Keratinocyte (primary cell): ENCODE results near the gene CFAP100. TPM values are rescaled to one million over a fixed set of nuclear protein-coding genes. Genes with fewer than 3 reads are reported as not detected.
A peak's percentile ranks its signal among the peaks of the same experiment; 100 is the strongest.

Source experiments
- DNase-seq: peaks from one replicate; pipeline ENCODE4 v3.0.0-alpha.2; 2011; ENCODE audit warnings: low read depth, missing footprints, low spot score
- FAIRE-seq: peaks from 2 replicates; lab custom pipeline; 2011; peaks lifted over from hg19 to GRCh38; lab: Jason Lieb, UNC
- H2AFZ ChIP-seq: 2 replicates; pipeline ENCODE4 v1.6.0; 2012; ENCODE audit warnings: low read length, control low read depth, inconsistent platforms; ENCODE audit not compliant: control insufficient read depth
- H3K27ac ChIP-seq: 2 replicates; pipeline ENCODE4 v1.5.1; 2011; ENCODE audit warnings: low read length; ENCODE audit not compliant: control insufficient read depth, insufficient read depth
- H3K27me3 ChIP-seq: 3 replicates; pipeline ENCODE4 v1.6.0; 2011; ENCODE audit warnings: low read length; ENCODE audit not compliant: control insufficient read depth, insufficient read depth; ENCODE audit errors: extremely low read depth
- H3K36me3 ChIP-seq, 2 experiments: 2 replicates in 1 of 2; 3 replicates in 1 of 2; pipeline ENCODE4 v1.5.1; 2011; ENCODE audit warnings: low read length in 2 of 2, mild to moderate bottlenecking in 1 of 2; ENCODE audit not compliant: control insufficient read depth in 2 of 2, insufficient read depth in 2 of 2; ENCODE audit errors: extremely low read depth in 1 of 2
- H3K4me1 ChIP-seq: 3 replicates; pipeline ENCODE4 v1.5.1; 2011; ENCODE audit warnings: low read length; ENCODE audit not compliant: control insufficient read depth, insufficient read depth; ENCODE audit errors: extremely low read depth
- H3K4me2 ChIP-seq: 3 replicates; pipeline ENCODE4 v1.6.0; 2011; ENCODE audit warnings: low read depth, low read length; ENCODE audit not compliant: control insufficient read depth, insufficient read depth; ENCODE audit errors: extremely low read depth
- H3K4me3 ChIP-seq, 3 experiments: fragments of 200-600 bp in 1 of 3; sonication (generic) in 1 of 3; 2 replicates in 2 of 3; 3 replicates in 1 of 3; pipeline ENCODE4 v1.5.1; 2011 to 2016; ENCODE audit warnings: low read length in 3 of 3, mild to moderate bottlenecking in 3 of 3, control low read depth in 2 of 3, inconsistent platforms in 1 of 3, low read depth in 1 of 3, mixed read lengths in 1 of 3, mixed run types in 1 of 3, moderate library complexity in 1 of 3; ENCODE audit not compliant: control insufficient read depth in 2 of 3, insufficient read depth in 2 of 3; ENCODE audit errors: extremely low read depth in 1 of 3
- H3K79me2 ChIP-seq: 2 replicates; pipeline ENCODE4 v1.6.0; 2012; ENCODE audit warnings: low read length; ENCODE audit not compliant: control insufficient read depth, insufficient read depth
- H3K9ac ChIP-seq: 3 replicates; pipeline ENCODE4 v1.6.0; 2011; ENCODE audit warnings: low read length; ENCODE audit not compliant: control insufficient read depth, insufficient read depth; ENCODE audit errors: extremely low read depth
- H3K9me1 ChIP-seq: 3 replicates; pipeline ENCODE4 v1.6.0; 2011; ENCODE audit warnings: low read length; ENCODE audit not compliant: control insufficient read depth, insufficient read depth; ENCODE audit errors: extremely low read depth
- H3K9me3 ChIP-seq: 2 replicates; pipeline ENCODE4 v1.5.1; 2012; ENCODE audit warnings: low read depth, low read length; ENCODE audit not compliant: control insufficient read depth
- H4K20me1 ChIP-seq: 3 replicates; pipeline ENCODE4 v1.6.0; 2011; ENCODE audit warnings: low read length; ENCODE audit not compliant: control insufficient read depth, insufficient read depth; ENCODE audit errors: extremely low read depth
- EZH2 ChIP-seq: IDR thresholded peaks from one replicate; pipeline ENCODE4 v1.6.1; 2012; ENCODE audit warnings: inconsistent platforms, mild to moderate bottlenecking, low read length, moderate library complexity
- dilution Hi-C: fragments of 300-500 bp; cut with MboI; formaldehyde crosslinking; loops from one replicate; pipeline ENCODE4 v1.7.0; 2020; ENCODE audit warnings: low sequenced_read_pairs; ENCODE audit not compliant: extremely low pct_ligation_motif_present
- polyA plus RNA-seq, 5 experiments: library from polyadenylated mRNA; depleted of rRNA in 3 of 5; stranded (reverse) in 3 of 5; stranded (forward) in 1 of 5; unstranded in 1 of 5; fragments of >200 nt; gene quantifications; 1 replicate in 1 of 5; 2 replicates in 3 of 5; 3 replicates in 1 of 5; pipeline versions ENCODE4 v1.2.1 to v1.2.3, GENCODE V29; 2011 to 2012; ENCODE audit warnings: missing spikeins in 2 of 5, low read depth in 1 of 5, low replicate concordance in 1 of 5
- TF ChIP-seq, protein P1 (sequence below), 3 experiments: IDR thresholded peaks in 1 of 3; conservative IDR thresholded peaks in 1 of 3; optimal IDR thresholded peaks in 1 of 3; 2 replicates in 2 of 3; 3 replicates in 1 of 3; pipeline versions ENCODE3 to v1.5.1; 2011; ENCODE audit warnings: low read length in 3 of 3, mild to moderate bottlenecking in 3 of 3, moderate library complexity in 2 of 3, control low read depth in 1 of 3, inconsistent platforms in 1 of 3; ENCODE audit not compliant: insufficient read depth in 2 of 3; ENCODE audit errors: extremely low read depth in 1 of 3

CFAP100 gene
- polyA plus RNA-seq, 1 donor (not counting 4 experiments of a cell fraction or from before 2014, with no cell fraction given): not detected

DNA sequence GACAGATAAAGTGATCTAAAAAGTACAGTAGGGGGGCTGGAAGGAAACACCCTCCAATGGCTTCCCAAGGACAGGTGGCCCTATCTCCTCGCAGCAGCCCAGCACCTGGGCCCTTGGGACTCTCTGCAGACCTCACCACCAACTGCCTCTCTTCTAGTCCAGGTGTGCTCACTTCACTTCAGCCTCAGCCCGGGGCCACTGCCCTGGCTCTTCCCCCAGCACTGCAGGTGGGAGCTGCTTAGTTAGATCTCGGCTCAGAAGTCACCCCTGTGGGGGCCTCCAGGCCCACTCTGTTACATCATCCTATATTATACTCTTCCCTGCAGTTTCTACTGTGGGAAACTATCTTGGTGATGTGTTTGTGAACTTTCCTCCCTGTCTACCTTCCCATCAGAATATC, 39.5 kb upstream of the CFAP100 start:
- Histone ChIP-seq H3K4me3 (no peak overlapping the region), H3K27me3 (peaks cover 40% of the 10 kb centered on the region), H2AFZ (no peak overlapping the region), H4K20me1 (no peaks in the 10 kb centered on the region), H3K4me2 (no peak overlapping the region), H3K9ac (no peak overlapping the region), H3K9me3 (no peaks in the 10 kb centered on the region), H3K36me3 (no peaks in the 10 kb centered on the region), H3K4me1 (peaks cover 11% of the 10 kb centered on the region), H3K9me1 (no peaks in the 10 kb centered on the region), H3K27ac (no peak overlapping the region), H3K79me2 (no peaks in the 10 kb centered on the region)
- no peak for DNase-seq
- TF ChIP-seq, protein P1, sequence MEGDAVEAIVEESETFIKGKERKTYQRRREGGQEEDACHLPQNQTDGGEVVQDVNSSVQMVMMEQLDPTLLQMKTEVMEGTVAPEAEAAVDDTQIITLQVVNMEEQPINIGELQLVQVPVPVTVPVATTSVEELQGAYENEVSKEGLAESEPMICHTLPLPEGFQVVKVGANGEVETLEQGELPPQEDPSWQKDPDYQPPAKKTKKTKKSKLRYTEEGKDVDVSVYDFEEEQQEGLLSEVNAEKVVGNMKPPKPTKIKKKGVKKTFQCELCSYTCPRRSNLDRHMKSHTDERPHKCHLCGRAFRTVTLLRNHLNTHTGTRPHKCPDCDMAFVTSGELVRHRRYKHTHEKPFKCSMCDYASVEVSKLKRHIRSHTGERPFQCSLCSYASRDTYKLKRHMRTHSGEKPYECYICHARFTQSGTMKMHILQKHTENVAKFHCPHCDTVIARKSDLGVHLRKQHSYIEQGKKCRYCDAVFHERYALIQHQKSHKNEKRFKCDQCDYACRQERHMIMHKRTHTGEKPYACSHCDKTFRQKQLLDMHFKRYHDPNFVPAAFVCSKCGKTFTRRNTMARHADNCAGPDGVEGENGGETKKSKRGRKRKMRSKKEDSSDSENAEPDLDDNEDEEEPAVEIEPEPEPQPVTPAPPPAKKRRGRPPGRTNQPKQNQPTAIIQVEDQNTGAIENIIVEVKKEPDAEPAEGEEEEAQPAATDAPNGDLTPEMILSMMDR (optimal IDR thresholded peaks at IDR 0.05 in 1 of 3, IDR thresholded peaks at IDR 0.05 in 1 of 3, conservative IDR thresholded peaks at IDR 0.05 in 1 of 3; ENCODE audit: extremely low read depth in 1 of 3, insufficient read depth in 2 of 3, low read length in 3 of 3): no peak
- TF ChIP-seq EZH2: no peak
- FAIRE-seq: no peak
- dilution Hi-C loops: no loop called here

GRCh38 chr3:126355777-126356372, 38.8 kb upstream of the CFAP100 start:
- dilution Hi-C loops: no loop called here
- H3K79me2 ChIP-seq: no peaks in the 10 kb centered on the region
- peaks cover 46% of the 10 kb centered on the region for H3K27me3 ChIP-seq
- no peak overlapping the region for H2AFZ ChIP-seq
- H3K9ac ChIP-seq: no peak overlapping the region
- H3K4me1 ChIP-seq: peaks cover 11% of the 10 kb centered on the region
- H3K27ac ChIP-seq: no peak overlapping the region
- no peak for DNase-seq
- H3K4me2 ChIP-seq: peak overlapping the region; percentile 59
- H3K9me1 ChIP-seq: no peaks in the 10 kb centered on the region
- H3K4me3 ChIP-seq: peak overlapping the region in 1 of 3 experiments; percentile 11
- FAIRE-seq: no peak
- TF ChIP-seq EZH2: no peak
- TF ChIP-seq, protein P1 (optimal IDR thresholded peaks at IDR 0.05 in 1 of 3, IDR thresholded peaks at IDR 0.05 in 1 of 3, conservative IDR thresholded peaks at IDR 0.05 in 1 of 3; ENCODE audit: extremely low read depth in 1 of 3, insufficient read depth in 2 of 3, low read length in 3 of 3): no peak
- no peaks in the 10 kb centered on the region for H4K20me1 ChIP-seq
- no peaks in the 10 kb centered on the region for H3K36me3 ChIP-seq
- no peaks in the 10 kb centered on the region for H3K9me3 ChIP-seq
